HepG2 (cell line): Measurements from ENCODE around the gene ZNF511. TPM values are rescaled to one million over a fixed set of nuclear protein-coding genes. Genes with fewer than 3 reads are reported as not detected.

ENCODE experiments used
- AHR ChIP-seq: IDR thresholded peaks from 2 replicates; pipeline ENCODE4 v1.6.1; 2018; ENCODE audit warnings: missing genetic modification reagents, missing compliant biosample characterization
- ARHGAP35 ChIP-seq: sonication (generic); formaldehyde crosslinking; IDR thresholded peaks from 2 replicates; pipeline ENCODE4 v1.9.0; 2022; ENCODE audit warnings: mild to moderate bottlenecking, inconsistent platforms, moderate library complexity, missing genetic modification reagents, borderline replicate concordance
- FOSL2 ChIP-seq: sonication (generic); formaldehyde crosslinking; IDR thresholded peaks from 2 replicates; pipeline ENCODE4 v1.4.0; 2020; ENCODE audit warnings: missing genetic modification reagents
- NAIF1 ChIP-seq: sonication (generic); formaldehyde crosslinking; IDR thresholded peaks from 2 replicates; pipeline ENCODE4 v1.5.0; 2020; ENCODE audit warnings: mild to moderate bottlenecking, missing genetic modification reagents, borderline replicate concordance
- POLR2A ChIP-seq, 2 experiments: IDR thresholded peaks; 2 replicates each; pipeline ENCODE4 v1.6.1; 2011; ENCODE audit warnings: low read depth in 2 of 2, low read length in 2 of 2, mild to moderate bottlenecking in 1 of 2, moderate library complexity in 1 of 2; ENCODE audit not compliant: insufficient read depth in 1 of 2
- POLR2AphosphoS5 ChIP-seq: IDR thresholded peaks from 2 replicates; pipeline ENCODE4 v1.6.1; 2012; ENCODE audit warnings: low read depth, low read length
- SP4 ChIP-seq: sonication (generic); formaldehyde crosslinking; IDR thresholded peaks from 2 replicates; pipeline ENCODE4 v1.8.1; 2023; ENCODE audit warnings: mild to moderate bottlenecking, missing genetic modification reagents
- ZKSCAN1 ChIP-seq: fragments of 150-350 bp; IDR thresholded peaks from 2 replicates; pipeline ENCODE4 v1.6.1; 2014; ENCODE audit warnings: low read length
- ZNF768 ChIP-seq: sonication (generic); formaldehyde crosslinking; IDR thresholded peaks from 2 replicates; pipeline ENCODE4 v1.4.0; 2020; ENCODE audit warnings: missing genetic modification reagents
- ZSCAN20 ChIP-seq: sonication (generic); formaldehyde crosslinking; IDR thresholded peaks from 2 replicates; pipeline ENCODE4 v1.4.0; 2020; ENCODE audit warnings: missing genetic modification reagents, mild to moderate bottlenecking, borderline replicate concordance
- polyA plus RNA-seq, 8 experiments: library from polyadenylated mRNA; depleted of rRNA in 3 of 8; stranded (reverse) in 7 of 8; unstranded in 1 of 8; fragments of >200 nt; fragmentation: Illumina TruSeq in 4 of 8; extraction: Trizol in 4 of 8; gene quantifications; 2 replicates each; pipeline versions ENCODE4 v1.2.1 to v1.2.3, GENCODE V29; 2011 to 2016; ENCODE audit warnings: low read depth in 4 of 8, missing spikeins in 1 of 8, mixed read lengths in 1 of 8; ENCODE audit not compliant: insufficient read depth in 1 of 8
- total RNA-seq, 5 experiments: library from RNA; depleted of rRNA; stranded (reverse); fragments of >200 nt; fragmentation: Illumina TruSeq; extraction: Trizol; gene quantifications; 2 replicates each; pipeline ENCODE4 v1.2.3, GENCODE V29; 2016; ENCODE audit warnings: low read depth in 1 of 5
- TF ChIP-seq, protein P1 (sequence below): sonication (generic); formaldehyde crosslinking; IDR thresholded peaks from 2 replicates; pipeline ENCODE4 v1.5.1; 2020; ENCODE audit warnings: mild to moderate bottlenecking, missing genetic modification reagents
- TF ChIP-seq, protein P2 (sequence below): sonication (generic); formaldehyde crosslinking; IDR thresholded peaks from 2 replicates; pipeline ENCODE4 v1.4.0; 2020; ENCODE audit warnings: mild to moderate bottlenecking, missing genetic modification reagents
- TF ChIP-seq, protein P3 (sequence below): sonication (generic); formaldehyde crosslinking; IDR thresholded peaks from 2 replicates; pipeline ENCODE4 v1.4.0; 2020; ENCODE audit warnings: missing genetic modification reagents, borderline replicate concordance
- TF ChIP-seq, protein P4 (sequence below), 2 experiments: sonication (generic) in 1 of 2; formaldehyde crosslinking in 1 of 2; IDR thresholded peaks; 2 replicates each; pipeline versions ENCODE4 v1.5.1 to v1.6.1; 2011 to 2020; ENCODE audit warnings: borderline replicate concordance in 1 of 2, low read depth in 1 of 2, low read length in 1 of 2, mild to moderate bottlenecking in 1 of 2, missing genetic modification reagents in 1 of 2, moderate library complexity in 1 of 2
- TF ChIP-seq, protein P5 (sequence below): sonication (generic); formaldehyde crosslinking; IDR thresholded peaks from 2 replicates; pipeline ENCODE4 v1.4.0; 2020; ENCODE audit warnings: missing genetic modification reagents

ZNF511 gene
- total and polyA plus RNA-seq, 2 of the 13 experiments (the other 11 are each of a cell fraction or from before 2014, with no cell fraction given), result 35.6 to 66.4 TPM

DNA sequence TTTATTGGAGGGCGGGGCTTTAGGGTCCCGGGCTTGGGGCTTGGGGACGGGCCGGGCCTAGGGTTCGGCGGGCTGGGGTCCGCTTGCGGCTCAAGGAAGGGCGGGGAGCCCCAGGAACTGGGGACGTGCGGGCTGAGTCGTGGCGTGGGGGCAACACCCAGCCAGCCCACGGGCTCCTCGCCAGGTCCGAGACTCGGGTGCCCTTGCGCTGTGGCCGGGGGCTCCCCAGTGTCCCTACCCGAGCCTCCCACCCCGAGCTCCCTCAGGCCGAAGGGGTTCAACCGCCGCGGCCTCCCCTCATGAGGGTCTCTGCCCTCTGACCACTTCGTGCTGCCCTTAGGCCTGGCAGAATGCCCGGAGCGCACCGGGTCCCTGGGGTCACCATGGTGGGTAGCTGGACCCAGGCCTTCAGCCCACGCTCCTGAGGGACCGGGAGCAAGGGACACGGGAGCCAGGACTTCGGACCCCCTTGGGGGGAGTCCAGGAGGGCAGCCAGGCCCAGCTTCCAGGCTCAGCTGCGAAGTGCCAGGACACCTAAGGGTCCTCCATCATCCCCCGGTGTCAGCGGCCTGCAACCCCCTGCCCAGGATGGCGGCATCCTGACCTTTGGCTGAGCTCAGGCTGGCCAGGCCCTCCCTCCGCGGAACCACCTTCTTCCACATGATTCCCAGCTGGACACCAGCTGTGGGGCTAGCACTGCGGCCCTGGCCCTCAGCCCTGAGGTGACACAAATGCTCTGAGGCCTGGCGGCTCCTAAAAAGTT is 49.6 kb downstream of the ZNF511 start (continued):
- TF ChIP-seq, protein P1, sequence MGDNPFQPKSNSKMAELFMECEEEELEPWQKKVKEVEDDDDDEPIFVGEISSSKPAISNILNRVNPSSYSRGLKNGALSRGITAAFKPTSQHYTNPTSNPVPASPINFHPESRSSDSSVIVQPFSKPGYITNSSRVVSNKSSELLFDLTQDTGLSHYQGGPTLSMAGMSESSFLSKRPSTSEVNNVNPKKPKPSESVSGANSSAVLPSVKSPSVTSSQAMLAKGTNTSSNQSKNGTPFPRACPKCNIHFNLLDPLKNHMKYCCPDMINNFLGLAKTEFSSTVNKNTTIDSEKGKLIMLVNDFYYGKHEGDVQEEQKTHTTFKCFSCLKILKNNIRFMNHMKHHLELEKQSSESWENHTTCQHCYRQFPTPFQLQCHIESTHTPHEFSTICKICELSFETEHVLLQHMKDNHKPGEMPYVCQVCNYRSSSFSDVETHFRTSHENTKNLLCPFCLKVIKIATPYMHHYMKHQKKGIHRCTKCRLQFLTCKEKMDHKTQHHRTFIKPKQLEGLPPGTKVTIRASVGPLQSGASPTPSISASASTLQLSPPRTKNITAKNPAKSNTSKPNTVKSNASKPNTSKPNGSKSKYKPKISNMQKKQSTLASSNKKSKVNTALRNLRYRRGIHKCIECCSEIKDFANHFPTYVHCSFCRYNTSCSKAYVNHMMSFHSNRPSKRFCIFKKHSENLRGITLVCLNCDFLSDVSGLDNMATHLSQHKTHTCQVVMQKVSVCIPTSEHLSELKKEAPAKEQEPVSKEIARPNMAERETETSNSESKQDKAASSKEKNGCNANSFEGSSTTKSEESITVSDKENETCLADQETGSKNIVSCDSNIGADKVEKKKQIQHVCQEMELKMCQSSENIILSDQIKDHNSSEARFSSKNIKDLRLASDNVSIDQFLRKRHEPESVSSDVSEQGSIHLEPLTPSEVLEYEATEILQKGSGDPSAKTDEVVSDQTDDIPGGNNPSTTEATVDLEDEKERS, result no peak
- TF ChIP-seq, protein P2, sequence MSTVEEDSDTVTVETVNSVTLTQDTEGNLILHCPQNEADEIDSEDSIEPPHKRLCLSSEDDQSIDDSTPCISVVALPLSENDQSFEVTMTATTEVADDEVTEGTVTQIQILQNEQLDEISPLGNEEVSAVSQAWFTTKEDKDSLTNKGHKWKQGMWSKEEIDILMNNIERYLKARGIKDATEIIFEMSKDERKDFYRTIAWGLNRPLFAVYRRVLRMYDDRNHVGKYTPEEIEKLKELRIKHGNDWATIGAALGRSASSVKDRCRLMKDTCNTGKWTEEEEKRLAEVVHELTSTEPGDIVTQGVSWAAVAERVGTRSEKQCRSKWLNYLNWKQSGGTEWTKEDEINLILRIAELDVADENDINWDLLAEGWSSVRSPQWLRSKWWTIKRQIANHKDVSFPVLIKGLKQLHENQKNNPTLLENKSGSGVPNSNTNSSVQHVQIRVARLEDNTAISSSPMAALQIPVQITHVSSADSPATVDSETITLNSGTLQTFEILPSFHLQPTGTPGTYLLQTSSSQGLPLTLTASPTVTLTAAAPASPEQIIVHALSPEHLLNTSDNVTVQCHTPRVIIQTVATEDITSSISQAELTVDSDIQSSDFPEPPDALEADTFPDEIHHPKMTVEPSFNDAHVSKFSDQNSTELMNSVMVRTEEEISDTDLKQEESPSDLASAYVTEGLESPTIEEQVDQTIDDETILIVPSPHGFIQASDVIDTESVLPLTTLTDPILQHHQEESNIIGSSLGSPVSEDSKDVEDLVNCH (CRISPR knock-in tag), result no peak
- no peak for TF ChIP-seq ZKSCAN1
- TF ChIP-seq, protein P3, sequence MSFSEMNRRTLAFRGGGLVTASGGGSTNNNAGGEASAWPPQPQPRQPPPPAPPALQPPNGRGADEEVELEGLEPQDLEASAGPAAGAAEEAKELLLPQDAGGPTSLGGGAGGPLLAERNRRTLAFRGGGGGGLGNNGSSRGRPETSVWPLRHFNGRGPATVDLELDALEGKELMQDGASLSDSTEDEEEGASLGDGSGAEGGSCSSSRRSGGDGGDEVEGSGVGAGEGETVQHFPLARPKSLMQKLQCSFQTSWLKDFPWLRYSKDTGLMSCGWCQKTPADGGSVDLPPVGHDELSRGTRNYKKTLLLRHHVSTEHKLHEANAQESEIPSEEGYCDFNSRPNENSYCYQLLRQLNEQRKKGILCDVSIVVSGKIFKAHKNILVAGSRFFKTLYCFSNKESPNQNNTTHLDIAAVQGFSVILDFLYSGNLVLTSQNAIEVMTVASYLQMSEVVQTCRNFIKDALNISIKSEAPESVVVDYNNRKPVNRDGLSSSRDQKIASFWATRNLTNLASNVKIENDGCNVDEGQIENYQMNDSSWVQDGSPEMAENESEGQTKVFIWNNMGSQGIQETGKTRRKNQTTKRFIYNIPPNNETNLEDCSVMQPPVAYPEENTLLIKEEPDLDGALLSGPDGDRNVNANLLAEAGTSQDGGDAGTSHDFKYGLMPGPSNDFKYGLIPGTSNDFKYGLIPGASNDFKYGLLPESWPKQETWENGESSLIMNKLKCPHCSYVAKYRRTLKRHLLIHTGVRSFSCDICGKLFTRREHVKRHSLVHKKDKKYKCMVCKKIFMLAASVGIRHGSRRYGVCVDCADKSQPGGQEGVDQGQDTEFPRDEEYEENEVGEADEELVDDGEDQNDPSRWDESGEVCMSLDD (CRISPR knock-in tag), result peak; percentile 49; the same call in 1 of the 2 replicates
- TF ChIP-seq, protein P4, sequence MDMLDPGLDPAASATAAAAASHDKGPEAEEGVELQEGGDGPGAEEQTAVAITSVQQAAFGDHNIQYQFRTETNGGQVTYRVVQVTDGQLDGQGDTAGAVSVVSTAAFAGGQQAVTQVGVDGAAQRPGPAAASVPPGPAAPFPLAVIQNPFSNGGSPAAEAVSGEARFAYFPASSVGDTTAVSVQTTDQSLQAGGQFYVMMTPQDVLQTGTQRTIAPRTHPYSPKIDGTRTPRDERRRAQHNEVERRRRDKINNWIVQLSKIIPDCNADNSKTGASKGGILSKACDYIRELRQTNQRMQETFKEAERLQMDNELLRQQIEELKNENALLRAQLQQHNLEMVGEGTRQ (IDR thresholded peaks at IDR 0.05; ENCODE audit: low read depth, low read length), result no peak
- TF ChIP-seq, protein P4 (CRISPR knock-in tag; IDR thresholded peaks at IDR 0.05; ENCODE audit: borderline replicate concordance), result no peak
- 0 out of 2 replicates have a peak, but pooled peaks have one; percentile 19 for TF ChIP-seq AHR (CRISPR knock-in tag)
- no peak for TF ChIP-seq NAIF1 (CRISPR knock-in tag)
- TF ChIP-seq, protein P5, sequence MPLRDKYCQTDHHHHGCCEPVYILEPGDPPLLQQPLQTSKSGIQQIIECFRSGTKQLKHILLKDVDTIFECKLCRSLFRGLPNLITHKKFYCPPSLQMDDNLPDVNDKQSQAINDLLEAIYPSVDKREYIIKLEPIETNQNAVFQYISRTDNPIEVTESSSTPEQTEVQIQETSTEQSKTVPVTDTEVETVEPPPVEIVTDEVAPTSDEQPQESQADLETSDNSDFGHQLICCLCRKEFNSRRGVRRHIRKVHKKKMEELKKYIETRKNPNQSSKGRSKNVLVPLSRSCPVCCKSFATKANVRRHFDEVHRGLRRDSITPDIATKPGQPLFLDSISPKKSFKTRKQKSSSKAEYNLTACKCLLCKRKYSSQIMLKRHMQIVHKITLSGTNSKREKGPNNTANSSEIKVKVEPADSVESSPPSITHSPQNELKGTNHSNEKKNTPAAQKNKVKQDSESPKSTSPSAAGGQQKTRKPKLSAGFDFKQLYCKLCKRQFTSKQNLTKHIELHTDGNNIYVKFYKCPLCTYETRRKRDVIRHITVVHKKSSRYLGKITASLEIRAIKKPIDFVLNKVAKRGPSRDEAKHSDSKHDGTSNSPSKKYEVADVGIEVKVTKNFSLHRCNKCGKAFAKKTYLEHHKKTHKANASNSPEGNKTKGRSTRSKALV (CRISPR knock-in tag), result 0 out of 2 replicates have a peak, but pooled peaks have one; percentile 14
- TF ChIP-seq SP4 (CRISPR knock-in tag), result peak; percentile 12; the same call in 1 of the 2 replicates
- TF ChIP-seq FOSL2 (CRISPR knock-in tag), result no peak
- no peak for TF ChIP-seq ZSCAN20
- no peak; a peak in 1 of 4 replicates for TF ChIP-seq POLR2A (IDR thresholded peaks at IDR 0.05; ENCODE audit: insufficient read depth in 1 of 2, low read depth in 2 of 2, low read length in 2 of 2)
- TF ChIP-seq ZNF768 (CRISPR knock-in tag), result no peak
- 0 out of 2 replicates have a peak, but pooled peaks have one; percentile 42 for TF ChIP-seq ARHGAP35
- TF ChIP-seq POLR2AphosphoS5, result peak; percentile 33
